Suprapubic skin (tissue), 4 donors: Measurements from ENCODE around the gene OSR1. TPM values are rescaled to one million over a fixed set of nuclear protein-coding genes. Genes with fewer than 3 reads are reported as not detected.

Source experiments
- DNase-seq, 2 donors: peaks; one replicate each; pipeline ENCODE4 v3.0.0-alpha.2; 2019; ENCODE audit warnings: low spot score in 2 of 2
- H3K27ac ChIP-seq: fragments of 200-600 bp; sonication (generic); one replicate; pipeline ENCODE4 v1.5.1; 2019
- H3K27me3 ChIP-seq: fragments of 200-600 bp; sonication (generic); one replicate; pipeline ENCODE4 v1.5.1; 2019
- H3K36me3 ChIP-seq: fragments of 200-600 bp; sonication (generic); one replicate; pipeline ENCODE4 v1.5.1; 2019
- H3K4me1 ChIP-seq: fragments of 200-600 bp; sonication (generic); one replicate; pipeline ENCODE4 v1.5.1; 2019
- H3K4me3 ChIP-seq: fragments of 200-600 bp; sonication (generic); one replicate; pipeline ENCODE4 v1.5.1; 2019; ENCODE audit warnings: mild to moderate bottlenecking
- H3K9me3 ChIP-seq: fragments of 200-600 bp; sonication (generic); one replicate; pipeline ENCODE4 v1.5.1; 2019
- CTCF ChIP-seq, 2 donors: fragments of 200-600 bp in 1 of 2; fragments of 450-650 bp in 1 of 2; sonication (generic) in 1 of 2; IDR thresholded peaks; one replicate each; pipeline ENCODE4 v1.5.1; 2016 to 2019; ENCODE audit warnings: antibody characterized with exemption in 2 of 2, mild to moderate bottlenecking in 1 of 2, moderate library complexity in 1 of 2
- EP300 ChIP-seq: sonication (generic); formaldehyde crosslinking; IDR thresholded peaks from one replicate; pipeline ENCODE4 v1.6.1; 2017; ENCODE audit warnings: antibody characterized with exemption
- POLR2A ChIP-seq, 2 donors: fragments of 450-650 bp; IDR thresholded peaks; one replicate each; pipeline ENCODE4 v1.6.1; 2017; ENCODE audit warnings: antibody characterized with exemption in 2 of 2, mild to moderate bottlenecking in 2 of 2, moderate library complexity in 2 of 2
- POLR2AphosphoS5 ChIP-seq, 3 donors: sonication (generic); formaldehyde crosslinking; IDR thresholded peaks; one replicate each; pipeline ENCODE4 v1.6.1; 2017; ENCODE audit warnings: antibody characterized with exemption in 3 of 3
- WGBS: methylation state at CpG from one replicate; pipeline ENCODE4 v1.1.5; 2018; 5-methylcytosine and 5-hydroxymethylcytosine counted together
- total RNA-seq, 4 donors: library from RNA; depleted of rRNA; stranded (reverse); fragments of >200 nt; gene quantifications; one replicate each; pipeline ENCODE4 v1.1.0, GENCODE V29; 2016

Gene OSR1
- total RNA-seq, 4 donors from 2014 or later: 3.0 to 12.8 (median 5.6) TPM

- DNase-seq: no peak
- Histone ChIP-seq H3K27ac (no peak overlapping the region), H3K36me3 (no peaks in the 10 kb centered on the region), H3K27me3 (no peaks in the 10 kb centered on the region), H3K9me3 (no peaks in the 10 kb centered on the region), H3K4me1 (no peaks in the 10 kb centered on the region), H3K4me3 (no peak overlapping the region)
- TF ChIP-seq EP300 (no peak), CTCF (IDR thresholded peaks at IDR 0.05) (no peak), POLR2A (IDR thresholded peaks at IDR 0.05) (no peak), POLR2AphosphoS5 (IDR thresholded peaks at IDR 0.05) (no peak)
- 90% methylated on average over 1 of the region's 1 CpG for WGBS
Measured at GRCh38 chr2:19337202-19337601, 21.2 kb downstream of the OSR1 start.

GRCh38 chr2:19336781-19337180 lies 21.6 kb downstream of the OSR1 start:
- Histone ChIP-seq H3K9me3 (no peaks in the 10 kb centered on the region), H3K27ac (no peak overlapping the region), H3K4me1 (no peaks in the 10 kb centered on the region), H3K27me3 (no peaks in the 10 kb centered on the region), H3K4me3 (no peak overlapping the region), H3K36me3 (no peaks in the 10 kb centered on the region)
- no peak for DNase-seq
- TF ChIP-seq EP300 (no peak), POLR2AphosphoS5 (IDR thresholded peaks at IDR 0.05) (no peak), CTCF (IDR thresholded peaks at IDR 0.05) (no peak), POLR2A (IDR thresholded peaks at IDR 0.05) (no peak)
- 75% methylated on average over 1 of the region's 3 CpGs for WGBS

DNA sequence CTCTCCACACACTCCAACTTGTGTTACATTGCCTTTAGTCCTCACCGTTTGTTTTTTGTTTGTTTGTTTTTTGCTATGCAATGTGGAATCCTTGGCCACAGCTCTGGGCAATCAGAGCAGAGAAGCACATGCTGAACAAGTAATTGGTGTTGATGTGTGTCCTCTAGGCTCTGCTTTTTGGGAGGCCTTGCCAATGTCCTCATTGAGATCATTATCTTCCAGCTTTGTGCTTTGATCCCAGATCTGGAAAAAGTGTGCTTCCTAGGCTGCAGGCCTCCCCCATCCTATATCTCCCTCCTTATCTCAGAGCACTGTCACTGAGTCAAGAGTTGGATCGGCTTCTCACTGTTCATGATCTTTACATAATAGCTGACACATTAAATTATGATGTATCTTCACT lies 25.9 kb downstream of the OSR1 start:
- H3K4me3 ChIP-seq: no peak overlapping the region
- no peak overlapping the region for H3K27ac ChIP-seq
- no peaks in the 10 kb centered on the region for H3K27me3 ChIP-seq
- H3K36me3 ChIP-seq: no peaks in the 10 kb centered on the region
- 38% methylated on average over 2 of the region's 2 CpGs for WGBS
- H3K9me3 ChIP-seq: no peaks in the 10 kb centered on the region
- no peak for DNase-seq
- no peak for TF ChIP-seq POLR2AphosphoS5 (IDR thresholded peaks at IDR 0.05)
- no peak for TF ChIP-seq CTCF (IDR thresholded peaks at IDR 0.05)
- TF ChIP-seq EP300: no peak
- TF ChIP-seq POLR2A (IDR thresholded peaks at IDR 0.05): no peak
- no peaks in the 10 kb centered on the region for H3K4me1 ChIP-seq

DNA sequence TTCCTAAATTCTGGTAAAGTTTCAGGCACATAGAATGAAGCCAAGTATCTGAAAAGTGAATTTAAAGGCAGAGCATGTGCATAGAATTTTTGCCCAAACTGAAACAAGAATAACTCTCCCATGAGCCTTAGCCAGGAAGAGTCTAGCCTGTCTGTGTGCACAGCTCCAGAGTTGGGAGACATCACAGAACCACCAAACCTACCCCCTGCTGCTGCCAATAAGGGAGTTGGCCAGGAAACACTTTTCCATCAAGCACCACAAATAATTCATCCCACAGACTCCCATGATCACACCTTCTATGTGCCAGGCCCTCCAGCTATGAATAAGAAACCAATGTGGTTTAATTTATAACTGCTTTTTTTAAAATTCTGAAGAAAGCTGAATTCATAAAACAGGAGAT lies 27.0 kb downstream of the OSR1 start:
- no peak for DNase-seq
- no peak for TF ChIP-seq EP300
- TF ChIP-seq POLR2AphosphoS5 (IDR thresholded peaks at IDR 0.05): no peak
- H3K4me1 ChIP-seq: no peaks in the 10 kb centered on the region

GRCh38 chr2:19330436-19330835 lies 28.0 kb downstream of the OSR1 start:
- Histone ChIP-seq H3K36me3 (no peaks in the 10 kb centered on the region), H3K9me3 (no peaks in the 10 kb centered on the region), H3K4me3 (no peak overlapping the region), H3K4me1 (no peaks in the 10 kb centered on the region), H3K27me3 (no peaks in the 10 kb centered on the region), H3K27ac (no peak overlapping the region)
- no peak for DNase-seq
- no peak for TF ChIP-seq CTCF (IDR thresholded peaks at IDR 0.05)
- TF ChIP-seq POLR2A (IDR thresholded peaks at IDR 0.05): no peak
- no peak for TF ChIP-seq EP300
- TF ChIP-seq POLR2AphosphoS5 (IDR thresholded peaks at IDR 0.05): no peak
- WGBS: 78% methylated on average over 5 of the region's 5 CpGs

More for the DNA sequence above, 27.0 kb downstream of the OSR1 start:
- no peaks in the 10 kb centered on the region for H3K27me3 ChIP-seq
- no peaks in the 10 kb centered on the region for H3K9me3 ChIP-seq
- H3K27ac ChIP-seq: no peak overlapping the region
- H3K4me3 ChIP-seq: no peak overlapping the region
- H3K36me3 ChIP-seq: no peaks in the 10 kb centered on the region

- Histone ChIP-seq H3K9me3 (no peaks in the 10 kb centered on the region), H3K27ac (no peak overlapping the region), H3K4me1 (no peaks in the 10 kb centered on the region), H3K27me3 (no peaks in the 10 kb centered on the region), H3K4me3 (no peak overlapping the region), H3K36me3 (no peaks in the 10 kb centered on the region)
- no peak for DNase-seq
- TF ChIP-seq EP300 (no peak), CTCF (IDR thresholded peaks at IDR 0.05) (no peak), POLR2AphosphoS5 (IDR thresholded peaks at IDR 0.05) (no peak), POLR2A (IDR thresholded peaks at IDR 0.05) (no peak)
- WGBS: 45% methylated on average over 2 of the region's 2 CpGs
Measured at GRCh38 chr2:19329445-19329844, 29.0 kb downstream of the OSR1 start.
